Hepatocyte (in vitro differentiated cells): ENCODE data around the gene ARHGAP25. TPM values are rescaled to one million over a fixed set of nuclear protein-coding genes. Genes with fewer than 3 reads are reported as not detected.

Experiments used
- DNase-seq: peaks from one replicate; pipeline ENCODE4 v3.0.0-alpha.2; 2016; ENCODE audit warnings: low spot score
- H2AFZ ChIP-seq: fragments of 200-600 bp; sonication (generic); 2 replicates; pipeline ENCODE4 v1.6.0; 2016; ENCODE audit warnings: antibody characterized with exemption, mild to moderate bottlenecking
- H3K27ac ChIP-seq: fragments of 200-600 bp; sonication (generic); 2 replicates; pipeline ENCODE4 v1.5.1; 2016; ENCODE audit warnings: mild to moderate bottlenecking
- H3K27me3 ChIP-seq: fragments of 200-600 bp; sonication (generic); 2 replicates; pipeline ENCODE4 v1.6.1; 2016
- H3K36me3 ChIP-seq: fragments of 200-600 bp; sonication (generic); replicated peaks from 2 replicates; pipeline ENCODE4 v1.5.1; 2016; ENCODE audit warnings: low read depth; ENCODE audit not compliant: insufficient read depth
- H3K4me1 ChIP-seq: fragments of 200-600 bp; sonication (generic); 2 replicates; pipeline ENCODE4 v1.5.1; 2016; ENCODE audit warnings: mild to moderate bottlenecking, moderate library complexity; ENCODE audit not compliant: insufficient read depth
- H3K4me2 ChIP-seq: fragments of 200-600 bp; sonication (generic); 2 replicates; pipeline ENCODE4 v1.6.0; 2016
- H3K4me3 ChIP-seq: fragments of 200-600 bp; sonication (generic); 2 replicates; pipeline ENCODE4 v1.5.1; 2016; ENCODE audit warnings: mild to moderate bottlenecking
- H3K79me2 ChIP-seq: fragments of 200-600 bp; sonication (generic); 2 replicates; pipeline ENCODE4 v1.6.0; 2017; ENCODE audit warnings: mild to moderate bottlenecking
- H3K9me2 ChIP-seq: fragments of 200-600 bp; sonication (generic); replicated peaks from 2 replicates; pipeline ENCODE4 v1.6.0; 2017; ENCODE audit warnings: mild to moderate bottlenecking; ENCODE audit not compliant: insufficient read depth
- H3K9me3 ChIP-seq: fragments of 200-600 bp; sonication (generic); 2 replicates; pipeline ENCODE4 v1.5.1; 2016; ENCODE audit warnings: low read depth, mild to moderate bottlenecking
- H4K20me1 ChIP-seq: fragments of 200-600 bp; sonication (generic); 2 replicates; pipeline ENCODE4 v1.6.0; 2016; ENCODE audit warnings: mild to moderate bottlenecking; ENCODE audit not compliant: insufficient read depth, poor library complexity, severe bottlenecking
- CTCF ChIP-seq: fragments of 200-600 bp; sonication (generic); IDR thresholded peaks from 2 replicates; pipeline ENCODE4 v1.5.1; 2016; ENCODE audit warnings: antibody characterized with exemption, mild to moderate bottlenecking; ENCODE audit not compliant: poor library complexity
- EZH2 ChIP-seq: fragments of 200-600 bp; sonication (generic); IDR thresholded peaks from 2 replicates; pipeline ENCODE4 v1.6.1; 2016; ENCODE audit warnings: antibody characterized with exemption, mild to moderate bottlenecking, borderline replicate concordance
- EZH2phosphoT487 ChIP-seq: fragments of 200-600 bp; sonication (generic); IDR thresholded peaks from one replicate; pipeline ENCODE4 v1.6.1; 2018; ENCODE audit warnings: antibody characterized with exemption, mild to moderate bottlenecking, low read depth, moderate library complexity; ENCODE audit not compliant: unreplicated experiment, severe bottlenecking
- WGBS: methylation state at CpG from one replicate; pipeline ENCODE4 v1.1.6; 2016; ENCODE audit warnings: low lambda C conversion rate; ENCODE audit errors: missing lambda C conversion rate; 5-methylcytosine and 5-hydroxymethylcytosine counted together
- polyA plus RNA-seq: library from polyadenylated mRNA; unstranded; fragments of >200 nt; fragmentation: Nextera tagmentation; extraction: Ambion mirVana; gene quantifications from 2 replicates; pipeline ENCODE4 v1.2.1, GENCODE V29; 2016
- total RNA-seq: library from RNA; depleted of rRNA; stranded (reverse); fragments of >200 nt; gene quantifications from 2 replicates; pipeline ENCODE4 v1.2.3, GENCODE V29; 2014

Gene ARHGAP25
- total and polyA plus RNA-seq, 2 experiments from 2014 or later, result 0.21 to 0.47 TPM

- Histone ChIP-seq H3K4me2 (no peak overlapping the region), H3K27ac (no peak overlapping the region), H4K20me1 (no peaks in the 10 kb centered on the region), H3K36me3 (no peaks in the 10 kb centered on the region), H3K9me2 (no peaks in the 10 kb centered on the region), H3K4me1 (no peaks in the 10 kb centered on the region), H3K79me2 (no peaks in the 10 kb centered on the region), H3K9me3 (no peaks in the 10 kb centered on the region), H2AFZ (no peak overlapping the region), H3K27me3 (no peaks in the 10 kb centered on the region), H3K4me3 (no peak overlapping the region)
- DNase-seq, result no peak
- WGBS, result 97% methylated on average over 2 of the region's 2 CpGs
- TF ChIP-seq CTCF (no peak), EZH2 (no peak), EZH2phosphoT487 (no peak)
Observed at GRCh38 chr2:68700560-68700959, 34.1 kb upstream of the ARHGAP25 start.

- Histone ChIP-seq H3K4me1 (no peaks in the 10 kb centered on the region), H3K9me2 (no peaks in the 10 kb centered on the region), H3K36me3 (no peaks in the 10 kb centered on the region), H3K27me3 (no peaks in the 10 kb centered on the region), H3K27ac (no peak overlapping the region), H2AFZ (no peak overlapping the region), H3K79me2 (no peaks in the 10 kb centered on the region), H4K20me1 (no peaks in the 10 kb centered on the region), H3K4me2 (no peak overlapping the region), H3K4me3 (no peak overlapping the region), H3K9me3 (no peaks in the 10 kb centered on the region)
- TF ChIP-seq CTCF (no peak), EZH2phosphoT487 (no peak), EZH2 (no peak)
- WGBS, result 51% methylated on average over 3 of the region's 3 CpGs
- no peak for DNase-seq
Observed at GRCh38 chr2:68706637-68707036, 28.0 kb upstream of the ARHGAP25 start.

GRCh38 chr2:68708629-68709028, 26.0 kb upstream of the ARHGAP25 start:
- H3K4me2 ChIP-seq, result no peak overlapping the region
- H2AFZ ChIP-seq, result no peak overlapping the region
- H3K9me2 ChIP-seq, result no peaks in the 10 kb centered on the region
- H3K9me3 ChIP-seq, result no peaks in the 10 kb centered on the region
- DNase-seq, result no peak
- H3K27me3 ChIP-seq, result no peaks in the 10 kb centered on the region
- H3K27ac ChIP-seq, result no peak overlapping the region
- 76% methylated on average over 3 of the region's 3 CpGs for WGBS
- H3K4me1 ChIP-seq, result no peaks in the 10 kb centered on the region
- H3K36me3 ChIP-seq, result no peaks in the 10 kb centered on the region
- no peaks in the 10 kb centered on the region for H4K20me1 ChIP-seq
- H3K79me2 ChIP-seq, result no peaks in the 10 kb centered on the region
- H3K4me3 ChIP-seq, result no peak overlapping the region
- no peak for TF ChIP-seq CTCF
- no peak for TF ChIP-seq EZH2
- no peak for TF ChIP-seq EZH2phosphoT487

GRCh38 chr2:68709421-68709911, 25.1 kb upstream of the ARHGAP25 start:
- peak; percentile 68 for DNase-seq
- no peaks in the 10 kb centered on the region for H3K9me3 ChIP-seq
- no peak overlapping the region for H2AFZ ChIP-seq
- TF ChIP-seq CTCF (peak; percentile 70), EZH2 (no peak), EZH2phosphoT487 (no peak)
- H3K27me3 ChIP-seq, result no peaks in the 10 kb centered on the region
- no peaks in the 10 kb centered on the region for H3K9me2 ChIP-seq
- no peaks in the 10 kb centered on the region for H3K79me2 ChIP-seq
- H3K4me3 ChIP-seq, result no peak overlapping the region
- H3K4me1 ChIP-seq, result no peaks in the 10 kb centered on the region
- H4K20me1 ChIP-seq, result no peaks in the 10 kb centered on the region
- no peak overlapping the region for H3K27ac ChIP-seq
- H3K4me2 ChIP-seq, result no peak overlapping the region
- WGBS, result 18% methylated on average over 5 of the region's 5 CpGs
- no peaks in the 10 kb centered on the region for H3K36me3 ChIP-seq
